Endothelial cell (in vitro differentiated cells): ENCODE results near the gene CTNNA2. TPM values are rescaled to one million over a fixed set of nuclear protein-coding genes. Genes with fewer than 3 reads are reported as not detected.

Experiments
- DNase-seq: peaks from one replicate; pipeline ENCODE4 v3.0.0; 2021; ENCODE audit warnings: low spot score
- H3K27ac Mint-ChIP-seq: one replicate; pipeline ENCODE4 v1.8.0; 2021; ENCODE audit warnings: mixed read lengths, inconsistent platforms; ENCODE audit not compliant: unreplicated experiment
- H3K27me3 Mint-ChIP-seq: one replicate; pipeline ENCODE4 v1.8.0; 2021; ENCODE audit warnings: mild to moderate bottlenecking, moderate library complexity, mixed read lengths, inconsistent platforms; ENCODE audit not compliant: unreplicated experiment
- H3K36me3 Mint-ChIP-seq: one replicate; pipeline ENCODE4 v1.8.0; 2021; ENCODE audit warnings: mild to moderate bottlenecking, low read depth, mixed read lengths, inconsistent platforms; ENCODE audit not compliant: unreplicated experiment
- H3K4me1 Mint-ChIP-seq: one replicate; pipeline ENCODE4 v1.8.0; 2021; ENCODE audit warnings: mild to moderate bottlenecking, mixed read lengths, inconsistent platforms; ENCODE audit not compliant: unreplicated experiment
- H3K4me3 Mint-ChIP-seq: one replicate; pipeline ENCODE4 v1.8.0; 2021; ENCODE audit warnings: mild to moderate bottlenecking, mixed read lengths, inconsistent platforms; ENCODE audit not compliant: unreplicated experiment
- H3K9me3 Mint-ChIP-seq: one replicate; pipeline ENCODE4 v1.8.0; 2021; ENCODE audit warnings: mixed read lengths, inconsistent platforms; ENCODE audit not compliant: unreplicated experiment
- total RNA-seq: library from RNA; stranded (reverse); fragmentation: NEBNext Ultra II Directional; extraction: Animal tissue kit (Norgen Biotek cat#: 25700); gene quantifications from one replicate; pipeline ENCODE4 v1.2.1, GENCODE V29; 2021; ENCODE audit not compliant: unreplicated experiment
- TF ChIP-seq, protein P1 (sequence below): fragments of 200-600 bp; sonication (generic); IDR thresholded peaks from one replicate; pipeline ENCODE4 v1.5.0; 2021; ENCODE audit warnings: antibody characterized with exemption; ENCODE audit not compliant: unreplicated experiment

CTNNA2 gene
- total RNA-seq, 1 donor from 2014 or later = 4.7 TPM

DNA sequence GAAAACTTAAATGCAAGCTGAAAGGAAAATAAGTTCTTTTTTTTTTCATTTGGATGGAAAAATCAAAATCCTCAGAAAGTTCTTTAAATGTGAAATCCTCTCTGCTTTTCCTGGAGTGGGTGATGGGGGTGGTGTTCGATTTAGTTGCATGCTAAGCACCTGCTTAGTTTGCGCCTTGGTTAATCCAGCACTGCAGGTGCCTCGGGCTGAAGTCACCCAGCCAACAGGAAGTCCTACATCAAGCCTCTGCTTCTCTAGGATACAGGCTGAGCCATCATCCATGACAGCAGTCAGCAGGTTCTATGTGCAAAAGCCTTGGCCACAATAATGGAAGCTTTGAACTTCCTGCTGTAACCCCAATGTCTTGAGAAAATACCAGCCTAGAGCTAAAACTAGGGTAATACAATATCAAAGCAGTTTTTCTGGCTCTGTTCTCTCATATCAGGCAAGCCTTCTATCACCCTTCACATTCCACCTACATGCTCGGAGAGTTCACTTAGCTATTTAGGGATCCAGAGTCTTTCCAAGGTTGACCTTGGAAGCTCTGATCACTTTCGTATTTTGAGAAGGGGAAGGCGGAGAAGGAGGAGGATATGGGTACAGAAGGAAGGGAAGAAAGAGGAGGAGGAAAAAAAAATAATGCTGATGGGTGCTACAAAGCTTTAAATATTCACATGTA lies 907.8 kb downstream of the CTNNA2 start:
- Mint-ChIP-seq H3K36me3 (no peaks in the 10 kb centered on the region), H3K27me3 (no peaks in the 10 kb centered on the region), H3K4me3 (no peak overlapping the region), H3K4me1 (no peaks in the 10 kb centered on the region), H3K27ac (no peak overlapping the region), H3K9me3 (no peaks in the 10 kb centered on the region)
- no peak for DNase-seq
- TF ChIP-seq, protein P1, sequence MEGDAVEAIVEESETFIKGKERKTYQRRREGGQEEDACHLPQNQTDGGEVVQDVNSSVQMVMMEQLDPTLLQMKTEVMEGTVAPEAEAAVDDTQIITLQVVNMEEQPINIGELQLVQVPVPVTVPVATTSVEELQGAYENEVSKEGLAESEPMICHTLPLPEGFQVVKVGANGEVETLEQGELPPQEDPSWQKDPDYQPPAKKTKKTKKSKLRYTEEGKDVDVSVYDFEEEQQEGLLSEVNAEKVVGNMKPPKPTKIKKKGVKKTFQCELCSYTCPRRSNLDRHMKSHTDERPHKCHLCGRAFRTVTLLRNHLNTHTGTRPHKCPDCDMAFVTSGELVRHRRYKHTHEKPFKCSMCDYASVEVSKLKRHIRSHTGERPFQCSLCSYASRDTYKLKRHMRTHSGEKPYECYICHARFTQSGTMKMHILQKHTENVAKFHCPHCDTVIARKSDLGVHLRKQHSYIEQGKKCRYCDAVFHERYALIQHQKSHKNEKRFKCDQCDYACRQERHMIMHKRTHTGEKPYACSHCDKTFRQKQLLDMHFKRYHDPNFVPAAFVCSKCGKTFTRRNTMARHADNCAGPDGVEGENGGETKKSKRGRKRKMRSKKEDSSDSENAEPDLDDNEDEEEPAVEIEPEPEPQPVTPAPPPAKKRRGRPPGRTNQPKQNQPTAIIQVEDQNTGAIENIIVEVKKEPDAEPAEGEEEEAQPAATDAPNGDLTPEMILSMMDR = no peak

DNA sequence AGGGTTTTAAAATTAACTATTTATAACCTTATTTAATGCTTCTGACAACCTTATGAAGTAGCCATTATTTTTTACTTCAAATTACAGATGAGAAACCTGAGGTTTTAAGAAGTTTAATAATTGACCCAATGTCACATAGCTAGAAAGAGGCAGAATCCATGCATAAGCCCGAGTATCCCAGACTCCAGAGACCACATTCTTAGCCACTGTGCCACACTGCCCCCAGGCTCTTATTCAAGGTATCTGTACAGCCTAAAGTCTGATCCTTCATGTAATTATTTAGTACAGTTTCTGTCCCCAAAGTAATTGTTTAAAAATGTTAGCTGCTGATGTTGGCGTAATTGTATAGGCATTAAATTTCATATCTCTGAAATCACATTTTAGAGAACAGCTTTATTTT lies 916.4 kb downstream of the CTNNA2 start:
- Mint-ChIP-seq H3K4me3 (no peak overlapping the region), H3K36me3 (no peaks in the 10 kb centered on the region), H3K27me3 (no peaks in the 10 kb centered on the region), H3K4me1 (peaks cover 5% of the 10 kb centered on the region), H3K27ac (no peak overlapping the region), H3K9me3 (no peaks in the 10 kb centered on the region)
- no peak for DNase-seq
- TF ChIP-seq, protein P1 = no peak

DNA sequence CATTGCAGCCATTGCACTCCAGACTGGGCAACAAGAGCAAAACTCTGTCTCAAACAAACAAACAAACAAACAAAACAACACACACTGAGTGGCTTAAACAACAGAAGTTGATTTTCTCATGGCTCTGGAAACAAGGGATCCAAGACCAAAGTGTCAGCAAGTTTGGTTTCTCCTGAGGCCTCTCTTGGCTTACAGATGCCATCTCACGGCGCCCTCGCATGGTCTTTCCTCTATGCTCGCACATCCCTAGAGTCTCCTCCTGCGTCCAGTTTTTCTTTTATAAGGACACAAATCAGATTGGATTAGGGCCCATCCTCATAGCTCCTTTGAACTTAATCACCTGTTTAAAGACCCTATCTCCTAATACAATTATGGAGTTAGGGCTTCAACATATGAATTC lies 925.1 kb downstream of the CTNNA2 start:
- Mint-ChIP-seq H3K4me3 (no peak overlapping the region), H3K9me3 (no peaks in the 10 kb centered on the region), H3K36me3 (no peaks in the 10 kb centered on the region), H3K27ac (no peak overlapping the region), H3K27me3 (peaks cover 2% of the 10 kb centered on the region), H3K4me1 (no peaks in the 10 kb centered on the region)
- TF ChIP-seq, protein P1 = no peak
- no peak for DNase-seq

GRCh38 chr2:80438686-80439085 lies 925.8 kb downstream of the CTNNA2 start:
- no peak overlapping the region for H3K4me3 Mint-ChIP-seq
- no peaks in the 10 kb centered on the region for H3K36me3 Mint-ChIP-seq
- no peaks in the 10 kb centered on the region for H3K4me1 Mint-ChIP-seq
- TF ChIP-seq, protein P1 = no peak
- no peak overlapping the region for H3K27ac Mint-ChIP-seq
- peaks cover 2% of the 10 kb centered on the region for H3K27me3 Mint-ChIP-seq
- H3K9me3 Mint-ChIP-seq = no peaks in the 10 kb centered on the region
- DNase-seq = no peak

DNA sequence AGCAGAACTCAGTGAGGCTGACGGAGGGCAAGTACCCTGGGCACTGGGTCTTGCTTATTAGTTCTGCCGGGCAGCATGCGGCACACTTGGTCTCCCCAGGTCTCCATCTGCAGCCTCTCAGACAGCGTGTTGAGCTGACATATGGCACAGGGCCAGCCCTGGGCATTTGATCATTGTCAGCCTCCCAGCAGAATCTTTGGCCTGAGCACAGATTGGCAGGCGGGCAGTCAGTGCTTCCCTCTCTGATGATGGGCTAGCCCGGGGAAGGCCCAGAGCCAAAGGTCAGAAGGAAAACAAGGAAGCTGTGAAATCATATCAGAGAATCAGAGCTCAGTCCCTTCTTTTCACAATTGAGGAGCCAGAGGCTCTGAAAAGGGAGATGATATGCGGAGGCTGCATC lies 941.8 kb downstream of the CTNNA2 start:
- Mint-ChIP-seq H3K27ac (no peak overlapping the region), H3K4me3 (no peak overlapping the region), H3K36me3 (no peaks in the 10 kb centered on the region), H3K9me3 (no peaks in the 10 kb centered on the region), H3K4me1 (no peaks in the 10 kb centered on the region), H3K27me3 (peaks cover 1% of the 10 kb centered on the region)
- TF ChIP-seq, protein P1 = no peak
- no peak for DNase-seq
